GM19238 (cell line): Measurements from ENCODE around the gene ZBTB8A.
"Not testable (repeated sequence)": the region's sequence is repeated elsewhere in the genome, so short reads cannot be mapped to it uniquely, and the experiment has no call there.

ENCODE experiments used
- DNase-seq: peaks from one replicate; pipeline ENCODE4 v3.0.0; 2011; ENCODE audit warnings: low spot score; ENCODE audit not compliant: insufficient read length

ZBTB8A gene

GRCh38 chr1:32619701-32620485 lies 80.7 kb downstream of the ZBTB8A start:
- peak; percentile 18 for DNase-seq

- no peak for DNase-seq
These were observed 83.0 kb downstream of the ZBTB8A start for GRCh38 chr1:32622205-32622604.

- no peak for DNase-seq
These were observed 83.8 kb downstream of the ZBTB8A start for GRCh38 chr1:32622806-32623681.

DNA sequence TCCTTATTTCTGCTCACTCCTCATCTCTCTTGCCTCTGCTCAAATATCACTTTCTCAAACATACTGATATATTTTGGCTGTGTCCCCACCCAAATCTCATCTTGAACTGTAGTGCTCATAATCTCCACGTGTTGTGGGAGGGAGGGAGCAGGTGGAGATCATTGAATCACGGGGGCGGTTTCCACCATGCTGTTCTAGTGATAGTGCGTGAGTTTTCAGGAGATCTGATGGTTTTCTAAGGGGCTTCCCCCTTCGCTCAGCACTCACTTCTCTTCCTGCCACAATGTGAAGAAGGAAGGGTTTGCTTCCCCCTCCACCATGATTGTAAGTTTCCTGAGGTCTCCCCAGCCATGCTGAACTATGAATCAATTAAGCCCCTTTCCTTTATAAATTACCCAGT lies 84.5 kb downstream of the ZBTB8A start:
- no peak for DNase-seq

- DNase-seq: no peak
These were observed 86.9 kb downstream of the ZBTB8A start for GRCh38 chr1:32626176-32626575.

DNA sequence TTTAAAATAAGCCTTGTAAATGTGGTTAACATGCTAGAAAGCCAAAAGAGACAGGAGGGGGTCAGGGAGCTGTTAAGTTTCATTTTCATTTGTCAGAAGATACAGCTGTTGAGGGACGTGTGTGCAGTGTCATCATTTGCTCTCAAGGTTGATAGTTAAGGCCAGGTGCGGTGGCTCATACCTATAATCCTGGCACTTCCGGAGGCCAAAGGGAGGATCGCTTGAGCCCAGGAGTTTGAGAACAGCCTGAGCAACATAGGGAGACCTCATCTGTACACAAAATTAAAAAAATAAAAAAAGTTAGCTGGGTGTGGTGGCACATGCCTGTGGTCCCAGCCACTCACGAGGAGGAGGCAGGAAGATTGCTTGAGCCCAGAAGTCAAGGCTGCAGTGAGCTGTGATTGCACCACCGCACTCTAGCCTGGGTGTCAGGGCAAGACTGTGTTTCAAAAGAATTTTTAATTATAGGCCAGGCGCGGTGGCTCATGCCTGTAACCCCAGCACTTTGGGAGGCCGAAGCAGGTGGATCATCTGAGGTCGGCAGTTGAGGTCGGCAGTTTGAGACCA lies 88.5 kb downstream of the ZBTB8A start:
- DNase-seq: peak; percentile 28

DNA sequence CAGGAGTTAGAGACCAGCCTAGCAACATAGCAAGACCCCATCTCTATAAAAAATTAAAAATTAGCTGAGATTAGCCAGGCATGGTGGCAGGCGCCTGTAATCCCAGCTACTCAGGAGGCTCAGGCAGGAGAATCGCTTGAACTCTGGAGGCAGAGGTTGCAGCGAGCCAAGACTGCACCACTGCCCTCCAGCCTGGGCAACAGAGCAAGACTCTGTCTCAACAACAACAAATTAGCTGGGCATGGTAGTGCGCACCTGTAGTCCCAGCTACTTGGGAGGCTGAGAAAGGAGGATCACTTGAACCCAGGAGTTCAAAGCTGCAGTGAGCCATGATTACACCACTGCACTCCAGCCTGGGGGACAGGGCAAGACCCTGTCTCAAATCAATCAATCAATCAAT lies 90.9 kb downstream of the ZBTB8A start:
- not testable (repeated sequence) for DNase-seq

GRCh38 chr1:32632829-32633228 lies 93.6 kb downstream of the ZBTB8A start:
- DNase-seq: no peak

- no peak for DNase-seq
These were observed 96.5 kb downstream of the ZBTB8A start for GRCh38 chr1:32635508-32636277.

DNA sequence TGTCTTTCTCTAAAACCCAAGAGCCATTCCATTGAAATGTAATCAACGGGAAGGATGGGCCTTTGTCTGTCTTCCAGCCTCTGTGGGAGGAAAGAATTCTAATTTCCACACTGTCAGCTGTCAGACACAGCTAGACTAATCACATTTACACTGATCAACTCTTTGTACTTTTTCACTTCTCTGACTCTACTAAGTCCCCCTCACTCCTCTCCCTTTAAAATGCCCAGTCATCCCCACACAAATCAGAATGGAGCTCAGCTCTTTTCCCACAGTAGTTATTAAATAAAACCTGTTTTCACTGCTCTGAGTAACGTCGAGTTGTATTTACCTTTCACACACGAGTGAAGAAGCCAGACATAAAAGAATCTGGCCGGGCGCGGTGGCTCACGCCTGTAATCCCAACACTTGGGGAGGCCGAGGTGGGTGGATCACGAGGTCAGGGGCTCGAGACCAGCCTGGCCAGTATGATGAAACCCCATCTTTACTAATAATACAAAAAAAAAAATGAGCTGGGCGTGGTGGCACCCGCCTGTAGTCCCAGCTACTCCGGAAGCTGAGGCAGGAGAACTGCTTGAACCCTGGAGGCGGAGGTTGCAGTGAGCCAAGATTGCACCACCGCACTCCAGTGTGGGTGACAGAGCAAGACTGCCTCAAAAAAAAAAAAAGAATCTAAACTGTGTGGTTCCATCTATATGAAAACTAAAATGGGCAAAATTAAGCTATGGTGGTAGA lies 97.9 kb downstream of the ZBTB8A start:
- no peak for DNase-seq

- no peak for DNase-seq
These were observed 100.4 kb downstream of the ZBTB8A start for GRCh38 chr1:32639489-32640075.

GRCh38 chr1:32642292-32642827 lies 103.1 kb downstream of the ZBTB8A start:
- not testable (repeated sequence) for DNase-seq

GRCh38 chr1:32644426-32644825 lies 105.2 kb downstream of the ZBTB8A start:
- DNase-seq: no peak

DNA sequence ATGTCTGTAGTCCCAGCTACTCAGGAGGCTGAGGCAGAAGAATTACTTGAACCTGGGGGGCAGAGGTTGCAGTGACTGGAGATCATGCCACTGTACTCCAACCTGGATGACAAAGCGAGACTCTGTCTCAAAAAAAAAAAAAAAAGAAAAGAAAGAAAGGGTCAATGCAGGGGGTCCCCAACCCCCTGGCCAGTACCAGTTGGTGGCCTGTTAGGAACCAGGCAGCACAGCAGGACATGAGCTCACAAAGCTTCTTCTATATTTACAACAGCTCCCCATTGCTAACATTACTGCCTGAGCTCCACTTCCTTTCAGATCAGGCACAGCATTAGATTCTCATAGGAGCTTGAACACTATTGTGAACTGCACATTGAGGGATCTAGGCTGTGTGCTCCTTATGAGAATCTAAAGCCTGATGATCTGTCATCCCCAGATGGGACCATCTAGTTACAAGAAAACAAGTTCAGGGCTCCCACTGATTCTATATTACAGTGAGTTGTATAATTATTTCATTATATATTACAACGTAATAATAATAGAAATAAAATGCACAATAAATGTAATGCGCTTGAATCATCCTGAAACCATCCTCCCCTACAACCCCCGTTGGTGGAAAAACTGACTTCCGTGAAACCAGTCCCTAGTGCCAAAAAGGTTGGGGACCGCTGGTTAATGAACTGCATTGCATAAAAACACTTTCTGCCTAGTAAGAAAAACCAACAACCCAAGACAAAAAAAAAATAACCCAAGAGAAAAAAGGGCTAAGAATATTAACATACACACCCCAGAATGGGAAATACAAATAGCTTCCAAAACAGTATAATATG lies 108.3 kb downstream of the ZBTB8A start:
- DNase-seq: no peak

DNA sequence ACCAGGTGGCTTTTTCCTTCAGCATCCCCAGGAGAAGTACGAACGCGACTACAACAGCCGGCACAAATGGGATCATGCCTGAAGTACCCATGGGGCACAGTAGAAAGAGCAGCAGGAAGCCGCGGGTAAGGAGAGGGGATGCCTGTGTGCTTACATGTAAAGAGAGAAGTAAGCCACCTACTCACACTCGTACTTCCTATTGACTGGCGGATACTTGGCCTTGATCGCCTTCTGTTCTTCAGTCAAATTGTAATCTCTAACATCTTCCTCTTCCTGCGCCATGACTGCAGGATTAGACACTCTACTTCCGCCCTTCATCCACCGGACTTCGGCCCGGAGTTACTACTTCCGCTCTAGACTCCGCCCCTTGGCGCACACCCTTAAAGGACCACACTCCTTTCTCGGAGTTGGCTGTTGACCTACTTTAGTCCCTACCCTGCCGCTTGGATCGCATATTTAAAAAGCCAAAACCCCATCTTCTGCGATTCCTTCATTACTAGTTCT lies 111.1 kb downstream of the ZBTB8A start, which contains the start of gene ZBTB8OS:
ZBTB8OS (minus strand) TSS at position 303 of the 504 bp plus-strand sequence; CDS start at position 282, 21 bp downstream.
- peak; percentile 75 for DNase-seq

- peak; percentile 93 for DNase-seq
These were observed 111.7 kb downstream of the ZBTB8A start, which contains the start of gene RBBP4 for GRCh38 chr1:32650752-32651460. Gene RBBP4 (plus strand): TSS chr1:32651208. CDS start chr1:32651307, 99 bp downstream.

DNA sequence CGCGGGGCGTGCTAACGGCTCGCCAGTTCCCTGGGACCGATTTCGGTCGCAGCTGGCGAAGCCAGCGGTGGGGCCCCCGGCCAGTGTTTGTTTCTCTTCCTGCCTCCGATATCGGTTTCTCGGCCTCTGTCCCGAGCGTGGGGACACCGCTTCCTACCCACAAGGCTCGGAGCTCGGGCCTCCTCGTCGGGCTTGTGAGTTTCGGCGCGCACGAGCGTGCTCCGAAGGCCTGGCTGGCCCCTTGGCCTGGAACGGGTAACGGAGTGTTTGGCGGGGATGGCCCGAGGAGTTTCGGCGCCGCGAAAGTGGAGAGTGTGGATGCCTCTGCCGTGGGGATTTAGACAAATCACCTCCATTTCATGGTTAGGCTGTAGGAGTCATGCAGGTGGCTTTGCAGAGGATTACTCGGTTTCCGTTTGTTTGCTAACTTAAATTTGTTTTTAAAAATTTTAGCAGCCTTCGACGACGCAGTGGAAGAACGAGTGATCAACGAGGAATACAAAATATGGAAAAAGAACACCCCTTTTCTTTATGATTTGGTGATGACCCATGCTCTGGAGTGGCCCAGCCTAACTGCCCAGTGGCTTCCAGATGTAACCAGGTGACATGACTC lies 112.3 kb downstream of the ZBTB8A start:
- peak; percentile 27 for DNase-seq
